Measurements from ENCODE around the gene NTM. TPM values are rescaled to one million over a fixed set of nuclear protein-coding genes. Genes with fewer than 3 reads are reported as not detected.

The NTM gene
- total and polyA plus RNA-seq, 2 donors (not counting 3 experiments of a cell fraction or from before 2014, with no cell fraction given) = 1.00 to 1.1 TPM

DNA sequence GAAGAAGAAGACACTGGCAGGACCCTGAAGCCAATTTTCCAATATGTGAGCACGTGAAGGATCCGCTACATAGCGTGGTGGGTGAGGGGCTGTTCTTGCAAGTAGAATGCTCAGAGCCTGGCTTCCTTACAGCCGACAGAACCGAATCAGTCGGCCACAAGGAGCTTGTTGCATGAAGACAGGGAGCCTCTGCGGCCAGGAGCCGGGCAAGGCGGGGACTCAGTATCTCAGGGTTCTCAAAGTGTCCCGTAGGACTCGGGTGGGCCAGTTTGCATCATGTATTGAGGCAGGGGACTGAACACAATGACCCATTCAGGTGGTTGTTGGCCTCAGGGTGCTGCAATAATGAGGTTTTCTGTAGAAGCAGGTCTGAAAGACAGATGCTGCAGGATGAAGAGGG is 289.5 kb downstream of the NTM start:
- H3K79me2 ChIP-seq (ENCODE audit: control insufficient read depth, insufficient read depth, low read length) = no peaks in the 10 kb centered on the region
- H3K36me3 ChIP-seq (ENCODE audit: control insufficient read depth in 2 of 2, extremely low read depth in 1 of 2, insufficient read depth in 2 of 2, low read length in 2 of 2) = no peaks in the 10 kb centered on the region
- no peak for DNase-seq (ENCODE audit: low read depth, low spot score)
- no peaks in the 10 kb centered on the region for H4K20me1 ChIP-seq (replicated peaks; ENCODE audit: control insufficient read depth, extremely low read depth, insufficient read depth, low read length)
- no peak for FAIRE-seq
- H3K4me3 ChIP-seq (replicated peaks in 1 of 3; ENCODE audit: insufficient read depth in 1 of 3, low read depth in 1 of 3, low read length in 3 of 3) = no peak overlapping the region
- H2AFZ ChIP-seq (ENCODE audit: low read depth, low read length) = no peak overlapping the region
- no peak overlapping the region for H3K4me2 ChIP-seq (ENCODE audit: insufficient read depth, low read length)
- TF ChIP-seq POLR2AphosphoS5 (IDR thresholded peaks at IDR 0.05; ENCODE audit: insufficient read depth, low read depth, low read length) = no peak
- TF ChIP-seq MYC (IDR thresholded peaks at IDR 0.05; ENCODE audit: low read depth, low read length) = no peak
- TF ChIP-seq, protein P1, sequence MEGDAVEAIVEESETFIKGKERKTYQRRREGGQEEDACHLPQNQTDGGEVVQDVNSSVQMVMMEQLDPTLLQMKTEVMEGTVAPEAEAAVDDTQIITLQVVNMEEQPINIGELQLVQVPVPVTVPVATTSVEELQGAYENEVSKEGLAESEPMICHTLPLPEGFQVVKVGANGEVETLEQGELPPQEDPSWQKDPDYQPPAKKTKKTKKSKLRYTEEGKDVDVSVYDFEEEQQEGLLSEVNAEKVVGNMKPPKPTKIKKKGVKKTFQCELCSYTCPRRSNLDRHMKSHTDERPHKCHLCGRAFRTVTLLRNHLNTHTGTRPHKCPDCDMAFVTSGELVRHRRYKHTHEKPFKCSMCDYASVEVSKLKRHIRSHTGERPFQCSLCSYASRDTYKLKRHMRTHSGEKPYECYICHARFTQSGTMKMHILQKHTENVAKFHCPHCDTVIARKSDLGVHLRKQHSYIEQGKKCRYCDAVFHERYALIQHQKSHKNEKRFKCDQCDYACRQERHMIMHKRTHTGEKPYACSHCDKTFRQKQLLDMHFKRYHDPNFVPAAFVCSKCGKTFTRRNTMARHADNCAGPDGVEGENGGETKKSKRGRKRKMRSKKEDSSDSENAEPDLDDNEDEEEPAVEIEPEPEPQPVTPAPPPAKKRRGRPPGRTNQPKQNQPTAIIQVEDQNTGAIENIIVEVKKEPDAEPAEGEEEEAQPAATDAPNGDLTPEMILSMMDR (IDR thresholded peaks at IDR 0.05; ENCODE audit: extremely low read depth in 1 of 2, insufficient read depth in 1 of 2, low read depth in 1 of 2, low read length in 2 of 2) = no peak
- TF ChIP-seq GATA2 (IDR thresholded peaks at IDR 0.05; ENCODE audit: insufficient read depth, insufficient read length, low read depth, low read length) = no peak
- TF ChIP-seq, protein P2, sequence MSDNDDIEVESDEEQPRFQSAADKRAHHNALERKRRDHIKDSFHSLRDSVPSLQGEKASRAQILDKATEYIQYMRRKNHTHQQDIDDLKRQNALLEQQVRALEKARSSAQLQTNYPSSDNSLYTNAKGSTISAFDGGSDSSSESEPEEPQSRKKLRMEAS (IDR thresholded peaks at IDR 0.05; ENCODE audit: insufficient read depth, insufficient read length) = no peak
- no peak for TF ChIP-seq POLR2A (IDR thresholded peaks at IDR 0.05; ENCODE audit: low read depth, low read length)
- TF ChIP-seq FOS (IDR thresholded peaks at IDR 0.05; ENCODE audit: borderline replicate concordance, insufficient read depth, low read length) = no peak
- TF ChIP-seq JUN (IDR thresholded peaks at IDR 0.05; ENCODE audit: borderline replicate concordance, insufficient read depth, insufficient read length, low read depth) = no peak
- no peak overlapping the region for H3K27ac ChIP-seq (ENCODE audit: insufficient read depth, low read depth, low read length)
- H3K9me3 ChIP-seq (replicated peaks; ENCODE audit: control insufficient read depth, insufficient read depth, low read length) = no peaks in the 10 kb centered on the region
- no peaks in the 10 kb centered on the region for H3K9me1 ChIP-seq (replicated peaks; ENCODE audit: control insufficient read depth, extremely low read depth, insufficient read depth, low read length)
- H3K27me3 ChIP-seq (ENCODE audit: control insufficient read depth in 2 of 2, insufficient read depth in 2 of 2, low read length in 2 of 2) = peaks cover 2 to 3% of the 10 kb centered on the region in 2 experiments
- CTCF ChIA-PET = no interaction called here
- no TSS peak for BruUV-seq (replicated peaks)
- intact Hi-C loops (cut with micrococcal nuclease) (no loop called here), dilution Hi-C loops (cut with MboI; ENCODE audit: extremely low pct_ligation_motif_present, low sequenced_read_pairs) (loop anchor here (25.0 kb wide), 1 partner anchor 598 kb away; no protein-coding TSS in a partner anchor)
- H3K4me1 ChIP-seq (ENCODE audit: control insufficient read depth, extremely low read depth, insufficient read depth, low read length) = no peaks in the 10 kb centered on the region
- no peak overlapping the region for H3K9ac ChIP-seq (replicated peaks; ENCODE audit: extremely low read depth, insufficient read depth, low read length)
- POLR2A ChIA-PET = no interaction called here

Measured in endothelial cell of umbilical vein (primary cell).